H9 (cell line): ENCODE data around the gene ASPSCR1. TPM values are rescaled to one million over a fixed set of nuclear protein-coding genes. Genes with fewer than 3 reads are reported as not detected.
A peak's percentile ranks its signal among the peaks of the same experiment; 100 is the strongest.

Experiments used
- DNase-seq: peaks from one replicate; pipeline ENCODE4 v3.0.0-alpha.2; 2017
- H2AFZ ChIP-seq: one replicate; pipeline ENCODE4 v1.6.1; 2013; ENCODE audit warnings: mild to moderate bottlenecking, low read length, control low read depth, moderate library complexity
- H2AK5ac ChIP-seq: 2 replicates; pipeline ENCODE4 v1.6.1; 2013; ENCODE audit warnings: low read length, control low read depth, mixed read lengths; ENCODE audit not compliant: insufficient read length
- H2BK120ac ChIP-seq: one replicate; pipeline ENCODE4 v1.6.1; 2013; ENCODE audit warnings: low read depth, mild to moderate bottlenecking, low read length, control low read depth, inconsistent platforms; ENCODE audit not compliant: poor library complexity, severe bottlenecking
- H2BK12ac ChIP-seq: 2 replicates; pipeline ENCODE4 v1.6.1; 2013; ENCODE audit warnings: low read length, control low read depth, mixed read lengths, low read depth; ENCODE audit not compliant: insufficient read length
- H2BK15ac ChIP-seq: 2 replicates; pipeline ENCODE4 v1.6.1; 2013; ENCODE audit warnings: low read depth, low read length, control low read depth
- H2BK20ac ChIP-seq: one replicate; pipeline ENCODE4 v1.6.1; 2013; ENCODE audit warnings: low read depth, mild to moderate bottlenecking, low read length, control low read depth, inconsistent platforms; ENCODE audit not compliant: poor library complexity, severe bottlenecking
- H2BK5ac ChIP-seq: 2 replicates; pipeline ENCODE4 v1.6.1; 2013; ENCODE audit warnings: low read length, control low read depth, mixed read lengths; ENCODE audit not compliant: insufficient read length
- H3K14ac ChIP-seq: 2 replicates; pipeline ENCODE4 v1.6.1; 2013; ENCODE audit warnings: low read length, control low read depth; ENCODE audit not compliant: insufficient read depth
- H3K18ac ChIP-seq: 2 replicates; pipeline ENCODE4 v1.6.1; 2013; ENCODE audit warnings: low read depth, mild to moderate bottlenecking, mixed read lengths, low read length, control low read depth; ENCODE audit not compliant: insufficient read length
- H3K23ac ChIP-seq: 2 replicates; pipeline ENCODE4 v1.6.1; 2013; ENCODE audit warnings: low read length, control low read depth, mixed read lengths, low read depth; ENCODE audit not compliant: insufficient read length
- H3K23me2 ChIP-seq: 2 replicates; pipeline ENCODE4 v1.6.1; 2013; ENCODE audit warnings: low read depth, mild to moderate bottlenecking, mixed read lengths, low read length, control low read depth; ENCODE audit not compliant: insufficient read length, poor library complexity, severe bottlenecking
- H3K27ac ChIP-seq: 2 replicates; pipeline ENCODE4 v1.5.1; 2013; ENCODE audit warnings: low read length, control low read depth, mixed read lengths, low read depth; ENCODE audit not compliant: insufficient read length
- H3K27me3 ChIP-seq: 2 replicates; pipeline ENCODE4 v1.6.1; 2013; ENCODE audit warnings: low read length, control low read depth, inconsistent platforms; ENCODE audit not compliant: insufficient read depth
- H3K4ac ChIP-seq: 2 replicates; pipeline ENCODE4 v1.6.1; 2013; ENCODE audit warnings: low read depth, mild to moderate bottlenecking, control low read depth, inconsistent platforms, low read length, moderate library complexity
- H3K4me1 ChIP-seq: 2 replicates; pipeline ENCODE4 v1.6.1; 2013; ENCODE audit warnings: low read length, control low read depth, inconsistent platforms; ENCODE audit not compliant: insufficient read depth
- H3K4me2 ChIP-seq: 2 replicates; pipeline ENCODE4 v1.6.1; 2013; ENCODE audit warnings: low read length, control low read depth, mixed read lengths; ENCODE audit not compliant: insufficient read length, insufficient read depth
- H3K56ac ChIP-seq: 2 replicates; pipeline ENCODE4 v1.6.1; 2013; ENCODE audit warnings: low read depth, mild to moderate bottlenecking, mixed read lengths, low read length, control low read depth; ENCODE audit not compliant: insufficient read length
- H3K79me1 ChIP-seq: 2 replicates; pipeline ENCODE4 v1.6.1; 2013; ENCODE audit warnings: low read depth, mild to moderate bottlenecking, moderate library complexity, low read length, control low read depth, inconsistent platforms; ENCODE audit not compliant: insufficient read depth, poor library complexity, severe bottlenecking
- H3K79me2 ChIP-seq: 2 replicates; pipeline ENCODE4 v1.6.1; 2013; ENCODE audit warnings: low read length, control low read depth, inconsistent platforms; ENCODE audit not compliant: insufficient read depth
- H3K9ac ChIP-seq: 2 replicates; pipeline ENCODE4 v1.6.1; 2013; ENCODE audit warnings: low read length, control low read depth, mixed read lengths; ENCODE audit not compliant: insufficient read length; ENCODE audit errors: extremely low read depth
- H3K9me3 ChIP-seq: one replicate; pipeline ENCODE4 v1.6.1; 2013; ENCODE audit warnings: low read depth, low read length, inconsistent platforms; ENCODE audit not compliant: control insufficient read depth
- H3T11ph ChIP-seq: one replicate; pipeline ENCODE4 v1.6.1; 2013; ENCODE audit warnings: mild to moderate bottlenecking, low read length, control low read depth, inconsistent platforms
- H4K20me1 ChIP-seq: one replicate; pipeline ENCODE4 v1.6.1; 2013; ENCODE audit not compliant: control insufficient read depth, insufficient read length, insufficient read depth
- H4K5ac ChIP-seq: 2 replicates; pipeline ENCODE4 v1.6.1; 2013; ENCODE audit warnings: low read depth, mild to moderate bottlenecking, mixed read lengths, low read length, control low read depth; ENCODE audit not compliant: insufficient read length
- H4K8ac ChIP-seq: replicated peaks from 2 replicates; pipeline ENCODE4 v1.6.1; 2013; ENCODE audit warnings: low read length, control low read depth, mixed read lengths, low read depth; ENCODE audit not compliant: insufficient read length
- H4K91ac ChIP-seq: 2 replicates; pipeline ENCODE4 v1.6.1; 2013; ENCODE audit warnings: low read depth, mild to moderate bottlenecking, moderate library complexity, mixed read lengths, low read length, control low read depth; ENCODE audit not compliant: insufficient read length
- H3K27ac Mint-ChIP-seq, 3 experiments: 2 replicates in 2 of 3; 3 replicates in 1 of 3; pipeline ENCODE4 v1.8.0; 2020 to 2021; ENCODE audit warnings: mixed read lengths in 3 of 3, mild to moderate bottlenecking in 1 of 3, moderate library complexity in 1 of 3
- H3K27me3 Mint-ChIP-seq: 2 replicates; pipeline ENCODE4 v1.8.0; 2021; ENCODE audit warnings: low read depth, mild to moderate bottlenecking, moderate library complexity, mixed read lengths
- H3K36me3 Mint-ChIP-seq, 3 experiments: 2 replicates in 2 of 3; 3 replicates in 1 of 3; pipeline ENCODE4 v1.8.0; 2020 to 2021; ENCODE audit warnings: low read depth in 3 of 3, mixed read lengths in 3 of 3; ENCODE audit not compliant: insufficient read depth in 1 of 3
- H3K4me1 Mint-ChIP-seq, 2 experiments: 2 replicates each; pipeline ENCODE4 v1.8.0; 2020; ENCODE audit warnings: mixed read lengths in 2 of 2
- H3K4me3 Mint-ChIP-seq, 2 experiments: 2 replicates in 1 of 2; 3 replicates in 1 of 2; pipeline ENCODE4 v1.8.0; 2020 to 2021; ENCODE audit warnings: mild to moderate bottlenecking in 2 of 2, mixed read lengths in 2 of 2, moderate library complexity in 1 of 2
- H3K9me3 Mint-ChIP-seq, 2 experiments: 2 replicates in 1 of 2; 3 replicates in 1 of 2; pipeline ENCODE4 v1.8.0; 2020; ENCODE audit warnings: mild to moderate bottlenecking in 2 of 2, mixed read lengths in 2 of 2, moderate library complexity in 1 of 2
- CTCF ChIP-seq: fragments of 200-600 bp; sonication (generic); conservative IDR thresholded peaks from 3 replicates; pipeline ENCODE4 v1.8.0; 2021; ENCODE audit warnings: antibody characterized with exemption, mild to moderate bottlenecking
- WGBS: extraction: QIAGEN DNeasy Blood & Tissue Kit; methylation state at CpG from one replicate; pipeline ENCODE4 v1.1.7; 2013; ENCODE audit warnings: missing lambda C conversion rate, low lambda C conversion rate, mixed read lengths; ENCODE audit not compliant: insufficient read length; ENCODE audit errors: extremely low coverage; 5-methylcytosine and 5-hydroxymethylcytosine counted together
- total RNA-seq: library from RNA; stranded (reverse); gene quantifications from 2 replicates; pipeline ENCODE4 v1.2.1, GENCODE V29; 2021

ASPSCR1 gene
- total RNA-seq, 1 experiment from 2014 or later, result 50.9 TPM

GRCh38 chr17:82029391-82029790 is 52.0 kb downstream of the ASPSCR1 start:
- H2BK12ac ChIP-seq, result no peak overlapping the region
- no peak overlapping the region for H2AK5ac ChIP-seq
- no peak overlapping the region for H3K23ac ChIP-seq
- no peak overlapping the region for H4K5ac ChIP-seq
- no peak overlapping the region for H3K4ac ChIP-seq
- no peak for TF ChIP-seq CTCF
- no peak overlapping the region for H2BK120ac ChIP-seq
- H3K4me3 Mint-ChIP-seq, result peak overlapping the region in 1 of 2 experiments; percentile 70; a peak in 4 of 5 replicates
- H3K27ac Mint-ChIP-seq, result peak overlapping the region in 1 of 3 experiments; percentile 78; a peak in 1 of 7 replicates
- H3K36me3 Mint-ChIP-seq, result peaks cover 3 to 19% (median 10%) of the 10 kb centered on the region in 3 experiments; a peak in 6 of 7 replicates
- H3T11ph ChIP-seq, result no peak overlapping the region
- peaks cover 0 to 2% of the 10 kb centered on the region in 2 experiments; a peak in 1 of 5 replicates for H3K9me3 Mint-ChIP-seq
- H3K79me1 ChIP-seq, result no peaks in the 10 kb centered on the region
- H3K9me3 ChIP-seq, result no peaks in the 10 kb centered on the region
- H3K4me2 ChIP-seq, result no peak overlapping the region
- no peak for DNase-seq
- H4K20me1 ChIP-seq, result no peaks in the 10 kb centered on the region
- no peaks in the 10 kb centered on the region; the same call in none of the 2 replicates for H3K27me3 Mint-ChIP-seq
- no peak overlapping the region for H4K8ac ChIP-seq
- H3K56ac ChIP-seq, result no peak overlapping the region
- no peak overlapping the region for H2BK20ac ChIP-seq
- no peak overlapping the region for H2BK5ac ChIP-seq
- H3K9ac ChIP-seq, result no peak overlapping the region
- no peak overlapping the region for H3K27ac ChIP-seq
- no peak overlapping the region; the same call in 1 of the 2 replicates for H3K14ac ChIP-seq
- H4K91ac ChIP-seq, result no peak overlapping the region
- no peak overlapping the region for H2BK15ac ChIP-seq
- no CpG with 5 or more reads among the region's 16 CpGs for WGBS
- H3K23me2 ChIP-seq, result peaks cover 8% of the 10 kb centered on the region
- H3K4me1 ChIP-seq, result no peaks in the 10 kb centered on the region
- peaks cover 2 to 13% of the 10 kb centered on the region in 2 experiments; a peak in 3 of 4 replicates for H3K4me1 Mint-ChIP-seq
- H3K79me2 ChIP-seq, result no peaks in the 10 kb centered on the region
- H3K18ac ChIP-seq, result no peak overlapping the region
- no peaks in the 10 kb centered on the region for H3K27me3 ChIP-seq
- no peak overlapping the region for H2AFZ ChIP-seq
